GF-D8 (cell line): ENCODE data around the gene LHB.

Source experiments
- DNase-seq: peaks from one replicate; lab custom pipeline; 2025; lab: John Stamatoyannopoulos, UW

LHB gene

GRCh38 chr19:48975947-48976847, 40.7 kb downstream of the LHB start:
- no peak for DNase-seq

DNA sequence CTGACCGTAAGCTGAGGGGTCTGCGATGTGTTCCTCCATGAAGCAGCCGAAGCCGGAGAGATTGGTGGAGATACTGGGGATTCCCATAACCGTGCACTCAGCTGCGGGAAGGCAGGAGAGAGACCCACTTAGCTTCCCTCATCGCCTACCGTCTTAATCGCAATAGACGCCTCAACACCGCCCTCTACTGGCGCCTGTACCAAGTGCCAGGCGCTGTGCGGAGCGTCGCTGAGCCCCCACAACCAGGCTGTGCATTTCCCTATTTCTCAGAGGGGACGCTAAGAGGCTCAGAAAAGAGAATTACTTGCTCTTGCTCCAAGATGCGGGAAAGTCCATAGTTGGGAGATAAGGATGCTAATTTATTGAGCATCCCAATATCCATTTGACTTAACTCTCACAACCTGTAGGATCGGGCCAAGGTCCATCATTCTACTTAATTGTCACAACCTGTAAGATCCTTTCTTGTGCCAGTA, 45.9 kb downstream of the LHB start:
- peak; percentile 10 for DNase-seq

DNA sequence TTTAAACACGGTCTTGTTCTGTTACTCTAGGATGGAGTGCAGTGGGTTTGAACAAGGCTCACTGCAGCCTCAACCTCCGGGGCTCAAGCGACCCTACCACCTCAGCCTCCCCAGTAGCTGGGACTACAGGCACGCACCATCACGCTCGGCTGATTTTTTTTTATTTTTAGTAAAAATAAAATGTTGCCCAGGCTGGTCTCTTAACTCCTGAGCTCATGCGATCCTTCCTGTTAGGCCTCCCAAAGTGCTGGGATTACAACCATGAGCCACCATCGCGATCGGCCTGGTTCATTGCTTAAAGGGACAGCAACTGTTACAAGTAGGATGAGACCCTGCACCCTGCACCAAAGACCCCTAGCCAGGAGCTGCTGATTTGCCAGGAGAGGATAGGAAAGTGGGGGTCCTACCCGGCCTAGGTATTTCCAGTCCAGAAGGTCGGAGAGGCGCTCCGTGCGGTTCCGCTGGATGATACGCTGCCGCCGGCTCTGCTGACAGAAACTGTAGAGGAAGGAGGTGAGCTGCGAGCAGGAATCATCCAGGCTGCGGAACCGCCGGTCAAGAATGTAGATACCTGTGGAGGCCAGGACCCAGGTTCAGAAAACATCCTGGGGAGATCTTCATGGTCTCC, 46.6 kb downstream of the LHB start:
- DNase-seq: no peak

GRCh38 chr19:48969276-48970138, 47.4 kb downstream of the LHB start:
- DNase-seq: no peak

GRCh38 chr19:48968813-48969218, 48.1 kb downstream of the LHB start:
- no peak for DNase-seq

DNA sequence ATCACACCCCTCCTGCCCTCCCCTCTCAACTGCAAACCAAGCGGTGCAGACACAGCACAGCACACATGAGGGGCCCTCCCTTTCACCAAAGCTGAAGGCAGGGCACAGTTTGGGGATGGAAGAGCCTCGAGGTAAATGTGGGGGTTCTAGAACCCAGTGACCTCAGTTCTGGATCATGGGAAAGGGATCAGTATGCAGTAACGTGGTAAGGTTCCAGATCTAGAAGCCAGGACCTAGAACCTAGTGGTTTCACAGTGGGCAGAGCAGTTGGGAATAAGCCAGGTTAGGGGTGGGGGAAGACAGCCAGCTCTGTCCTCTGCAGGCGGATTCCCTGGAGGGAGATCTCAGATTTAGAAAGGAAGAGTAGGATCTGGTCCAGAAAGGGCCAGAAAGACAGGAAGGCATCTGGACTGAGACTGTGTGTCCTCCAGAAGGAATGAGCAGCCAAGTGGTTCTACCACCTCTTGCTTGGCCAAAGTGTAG, 48.7 kb downstream of the LHB start:
- DNase-seq: no peak

- DNase-seq: no peak
Measured at GRCh38 chr19:48967346-48968178, 49.3 kb downstream of the LHB start.

DNA sequence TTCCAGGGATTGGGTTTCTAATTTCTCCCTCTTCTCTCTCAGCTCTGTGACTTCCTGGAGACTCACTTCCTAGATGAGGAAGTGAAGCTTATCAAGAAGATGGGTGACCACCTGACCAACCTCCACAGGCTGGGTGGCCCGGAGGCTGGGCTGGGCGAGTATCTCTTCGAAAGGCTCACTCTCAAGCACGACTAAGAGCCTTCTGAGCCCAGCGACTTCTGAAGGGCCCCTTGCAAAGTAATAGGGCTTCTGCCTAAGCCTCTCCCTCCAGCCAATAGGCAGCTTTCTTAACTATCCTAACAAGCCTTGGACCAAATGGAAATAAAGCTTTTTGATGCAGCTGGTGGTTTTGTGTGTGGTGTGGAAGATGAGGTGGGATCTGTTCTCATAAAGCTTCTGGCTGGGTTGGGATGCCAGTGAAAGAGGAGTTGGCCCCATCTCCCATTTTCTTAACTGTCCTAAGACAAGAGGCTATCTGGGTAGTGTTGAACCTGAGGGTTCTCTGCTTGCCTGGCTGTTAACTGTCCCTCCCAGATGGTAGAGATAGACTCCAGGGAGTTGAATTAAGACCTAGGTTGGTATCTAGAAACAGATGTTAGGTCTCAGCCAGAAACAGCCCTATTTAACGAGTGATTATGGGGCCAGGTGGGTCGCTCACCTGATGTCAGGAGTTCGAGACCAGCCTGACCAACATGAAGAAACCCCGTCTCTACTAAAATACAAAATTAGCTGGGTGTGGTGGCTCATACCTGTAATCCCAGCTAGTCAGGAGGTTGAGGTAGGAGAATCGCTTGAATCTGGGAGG, 50.1 kb downstream of the LHB start:
- DNase-seq: no peak
